Smooth muscle cell (in vitro differentiated cells): Measurements from ENCODE around the gene FREM2. TPM values are rescaled to one million over a fixed set of nuclear protein-coding genes. Genes with fewer than 3 reads are reported as not detected.

Source experiments
- DNase-seq: peaks from one replicate; lab custom pipeline; 2025; ENCODE audit not compliant: unreplicated experiment; lab: John Stamatoyannopoulos, UW
- H2AFZ ChIP-seq: fragments of 200-600 bp; sonication (generic); 2 replicates; pipeline ENCODE4 v1.6.0; 2016; ENCODE audit warnings: antibody characterized with exemption, low read depth, mild to moderate bottlenecking
- H3F3A ChIP-seq: fragments of 200-600 bp; sonication (generic); 2 replicates; pipeline ENCODE4 v1.6.0; 2017; ENCODE audit warnings: antibody characterized with exemption, low read depth
- H3K27ac ChIP-seq: fragments of 200-600 bp; sonication (generic); 2 replicates; pipeline ENCODE4 v1.5.1; 2016; ENCODE audit warnings: low read depth, mild to moderate bottlenecking
- H3K27me3 ChIP-seq: fragments of 200-600 bp; sonication (generic); 2 replicates; pipeline ENCODE4 v1.6.1; 2016; ENCODE audit warnings: low read depth, mild to moderate bottlenecking
- H3K36me3 ChIP-seq: fragments of 200-600 bp; sonication (generic); 2 replicates; pipeline ENCODE4 v1.5.1; 2016; ENCODE audit warnings: low read depth
- H3K4me1 ChIP-seq: fragments of 200-600 bp; sonication (generic); 2 replicates; pipeline ENCODE4 v1.5.1; 2016; ENCODE audit warnings: low read depth
- H3K4me2 ChIP-seq: fragments of 200-600 bp; sonication (generic); 2 replicates; pipeline ENCODE4 v1.6.0; 2016; ENCODE audit warnings: mild to moderate bottlenecking
- H3K4me3 ChIP-seq: fragments of 200-600 bp; sonication (generic); 2 replicates; pipeline ENCODE4 v1.5.1; 2016; ENCODE audit warnings: mild to moderate bottlenecking
- H3K79me2 ChIP-seq: fragments of 200-600 bp; sonication (generic); 2 replicates; pipeline ENCODE4 v1.6.0; 2016; ENCODE audit warnings: low read depth, mild to moderate bottlenecking
- H3K9ac ChIP-seq: fragments of 200-600 bp; sonication (generic); 2 replicates; pipeline ENCODE4 v1.6.0; 2016; ENCODE audit warnings: low read depth
- H3K9me3 ChIP-seq: fragments of 200-600 bp; sonication (generic); replicated peaks from 2 replicates; pipeline ENCODE4 v1.5.1; 2016; ENCODE audit warnings: low read depth
- H4K20me1 ChIP-seq: fragments of 200-600 bp; sonication (generic); 2 replicates; pipeline ENCODE4 v1.6.0; 2016; ENCODE audit warnings: low read depth
- CTCF ChIP-seq: fragments of 200-600 bp; sonication (generic); IDR thresholded peaks from 2 replicates; pipeline ENCODE4 v1.5.1; 2017; ENCODE audit warnings: borderline replicate concordance, mild to moderate bottlenecking, antibody characterized with exemption; ENCODE audit not compliant: insufficient read depth, poor library complexity, severe bottlenecking
- WGBS: methylation state at CpG from one replicate; pipeline ENCODE4 v1.1.7; 2016; ENCODE audit warnings: low lambda C conversion rate; 5-methylcytosine and 5-hydroxymethylcytosine counted together
- polyA plus RNA-seq: library from polyadenylated mRNA; unstranded; fragments of >200 nt; fragmentation: Nextera tagmentation; extraction: Ambion mirVana; gene quantifications from 2 replicates; pipeline ENCODE4 v1.2.1, GENCODE V29; 2016
- total RNA-seq: library from RNA; depleted of rRNA; stranded (reverse); fragments of >200 nt; gene quantifications from 2 replicates; pipeline ENCODE4 v1.2.3, GENCODE V29; 2014

Gene FREM2
- total and polyA plus RNA-seq, 2 experiments from 2014 or later: 2.7 TPM; not detected in 1

- no peaks in the 10 kb centered on the region for H3K27me3 ChIP-seq
- H3K9ac ChIP-seq: no peak overlapping the region
- H3K4me3 ChIP-seq: no peak overlapping the region
- H4K20me1 ChIP-seq: no peaks in the 10 kb centered on the region
- no peak for DNase-seq
- H3K27ac ChIP-seq: no peak overlapping the region
- H3F3A ChIP-seq: no peaks in the 10 kb centered on the region
- H3K4me2 ChIP-seq: no peak overlapping the region
- TF ChIP-seq CTCF: no peak
- WGBS: 85% methylated on average over 2 of the region's 2 CpGs
- H3K9me3 ChIP-seq: no peaks in the 10 kb centered on the region
- H3K79me2 ChIP-seq: no peaks in the 10 kb centered on the region
- H2AFZ ChIP-seq: no peak overlapping the region
- H3K4me1 ChIP-seq: no peaks in the 10 kb centered on the region
- no peaks in the 10 kb centered on the region for H3K36me3 ChIP-seq
Observed at GRCh38 chr13:38785042-38785441, 98.2 kb downstream of the FREM2 start.

- Histone ChIP-seq H3K79me2 (no peaks in the 10 kb centered on the region), H3K27me3 (no peaks in the 10 kb centered on the region), H3K4me1 (no peaks in the 10 kb centered on the region), H3F3A (no peaks in the 10 kb centered on the region), H3K4me2 (no peak overlapping the region), H3K9ac (no peak overlapping the region), H4K20me1 (no peaks in the 10 kb centered on the region), H2AFZ (no peak overlapping the region), H3K36me3 (no peaks in the 10 kb centered on the region), H3K9me3 (no peaks in the 10 kb centered on the region), H3K4me3 (no peak overlapping the region), H3K27ac (no peak overlapping the region)
- DNase-seq: no peak
- WGBS: 91% methylated on average over 1 of the region's 1 CpG
- no peak for TF ChIP-seq CTCF
Observed at GRCh38 chr13:38785490-38785889, 98.6 kb downstream of the FREM2 start.

- Histone ChIP-seq H2AFZ (no peak overlapping the region), H3K27ac (no peak overlapping the region), H3K9ac (no peak overlapping the region), H3K9me3 (no peaks in the 10 kb centered on the region), H3K4me3 (no peak overlapping the region), H3K27me3 (no peaks in the 10 kb centered on the region), H4K20me1 (no peaks in the 10 kb centered on the region), H3K79me2 (no peaks in the 10 kb centered on the region), H3K4me1 (no peaks in the 10 kb centered on the region), H3K36me3 (no peaks in the 10 kb centered on the region), H3F3A (no peaks in the 10 kb centered on the region), H3K4me2 (no peak overlapping the region)
- 70% methylated on average over 1 of the region's 1 CpG for WGBS
- TF ChIP-seq CTCF: no peak
- DNase-seq: no peak
Observed at GRCh38 chr13:38787550-38787949, 100.7 kb downstream of the FREM2 start.

- Histone ChIP-seq H3K4me1 (no peaks in the 10 kb centered on the region), H3K4me2 (no peak overlapping the region), H3K9ac (no peak overlapping the region), H3K9me3 (no peaks in the 10 kb centered on the region), H3K36me3 (no peaks in the 10 kb centered on the region), H2AFZ (no peak overlapping the region), H4K20me1 (no peaks in the 10 kb centered on the region), H3F3A (no peaks in the 10 kb centered on the region), H3K4me3 (no peak overlapping the region), H3K79me2 (no peaks in the 10 kb centered on the region), H3K27ac (no peak overlapping the region), H3K27me3 (no peaks in the 10 kb centered on the region)
- 94% methylated on average over 1 of the region's 1 CpG for WGBS
- DNase-seq: no peak
- no peak for TF ChIP-seq CTCF
Observed at GRCh38 chr13:38796890-38797289, 110.0 kb downstream of the FREM2 start.
